Measurements from ENCODE around the gene NTNG1.
"Not testable (repeated sequence)": the region's sequence is repeated elsewhere in the genome, so short reads cannot be mapped to it uniquely, and the experiment has no call there.

The NTNG1 gene

DNA sequence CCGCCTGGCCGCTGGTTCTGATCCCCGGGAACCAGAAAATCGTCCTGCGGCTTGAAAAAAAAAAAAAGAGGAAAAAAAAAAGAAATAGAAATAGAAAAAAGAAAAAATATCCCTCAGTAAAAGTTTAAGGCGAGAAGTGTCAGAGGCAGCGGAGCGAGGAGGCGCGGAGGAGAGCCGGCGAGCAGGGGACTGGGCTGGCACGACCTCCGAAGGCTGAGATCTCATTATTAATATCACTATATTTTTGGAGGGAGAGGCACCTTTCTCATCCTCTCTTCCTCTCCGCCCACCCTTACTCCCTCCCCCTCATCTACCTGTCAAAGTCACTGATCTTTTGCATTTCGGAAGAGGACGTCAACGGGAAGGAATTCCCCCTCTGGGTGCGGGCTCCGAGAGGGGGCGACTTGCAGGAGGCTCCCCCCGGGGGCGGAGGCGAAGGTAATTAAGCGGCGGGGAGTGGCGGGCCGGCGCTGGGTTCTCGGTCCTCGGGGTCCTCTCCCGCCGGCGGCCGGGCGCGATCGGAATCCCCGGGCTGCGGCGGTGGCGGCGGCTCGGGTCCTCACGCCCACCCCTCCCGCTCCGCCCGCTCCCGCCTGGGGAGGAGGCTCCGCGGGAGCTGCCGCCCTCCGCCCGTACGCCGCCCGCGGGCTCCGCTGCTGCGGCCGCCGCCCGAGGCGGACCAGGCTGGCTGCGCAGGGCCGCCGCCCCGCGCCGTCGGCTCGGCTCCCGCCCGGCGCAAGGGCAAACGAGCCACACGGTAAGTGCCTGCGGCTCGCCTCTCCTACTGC, at the start of gene NTNG1:
NTNG1 (plus strand) TSS at position 337 of the 788 bp plus-strand sequence.
- ChIA-PET POLR2A (ENCODE audit: low non-redundant PET) (no interaction called here), CTCF (interaction anchor here (0.5 kb wide), 1 partner anchor 823 kb away, joined by 3 read pairs; no protein-coding TSS in a partner anchor)
- no peak within 1 kb of the TSS for H3K27ac ChIP-seq
- DNase-seq (ENCODE audit: low spot score), result no peak
- TF ChIP-seq, protein P1, sequence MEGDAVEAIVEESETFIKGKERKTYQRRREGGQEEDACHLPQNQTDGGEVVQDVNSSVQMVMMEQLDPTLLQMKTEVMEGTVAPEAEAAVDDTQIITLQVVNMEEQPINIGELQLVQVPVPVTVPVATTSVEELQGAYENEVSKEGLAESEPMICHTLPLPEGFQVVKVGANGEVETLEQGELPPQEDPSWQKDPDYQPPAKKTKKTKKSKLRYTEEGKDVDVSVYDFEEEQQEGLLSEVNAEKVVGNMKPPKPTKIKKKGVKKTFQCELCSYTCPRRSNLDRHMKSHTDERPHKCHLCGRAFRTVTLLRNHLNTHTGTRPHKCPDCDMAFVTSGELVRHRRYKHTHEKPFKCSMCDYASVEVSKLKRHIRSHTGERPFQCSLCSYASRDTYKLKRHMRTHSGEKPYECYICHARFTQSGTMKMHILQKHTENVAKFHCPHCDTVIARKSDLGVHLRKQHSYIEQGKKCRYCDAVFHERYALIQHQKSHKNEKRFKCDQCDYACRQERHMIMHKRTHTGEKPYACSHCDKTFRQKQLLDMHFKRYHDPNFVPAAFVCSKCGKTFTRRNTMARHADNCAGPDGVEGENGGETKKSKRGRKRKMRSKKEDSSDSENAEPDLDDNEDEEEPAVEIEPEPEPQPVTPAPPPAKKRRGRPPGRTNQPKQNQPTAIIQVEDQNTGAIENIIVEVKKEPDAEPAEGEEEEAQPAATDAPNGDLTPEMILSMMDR (conservative IDR thresholded peaks at IDR 0.05; ENCODE audit: low read depth), result no peak

DNA sequence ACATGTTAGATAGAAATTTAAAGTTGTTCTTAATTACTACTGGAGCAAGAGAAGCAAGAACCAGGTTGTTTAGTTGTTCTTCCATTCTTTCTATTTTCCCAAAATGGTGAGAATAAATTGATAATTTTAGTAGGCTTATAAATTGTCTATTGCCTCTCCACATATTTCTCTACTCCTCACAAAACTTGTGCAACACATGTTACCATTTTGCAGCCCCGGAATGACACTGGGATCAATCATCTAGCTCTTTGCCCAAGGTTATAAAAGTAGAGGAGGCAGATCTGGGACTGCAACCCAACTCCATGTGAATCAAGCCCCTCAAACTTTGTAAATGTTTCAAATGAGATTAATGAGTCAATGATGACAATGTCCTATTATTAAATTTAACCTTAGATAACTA, 49.4 kb upstream of the NTNG1 start:
- no peak overlapping the region for H3K27ac ChIP-seq
- CTCF ChIA-PET, result no interaction called here
- POLR2A ChIA-PET (ENCODE audit: low non-redundant PET), result no interaction called here
- TF ChIP-seq, protein P1 (conservative IDR thresholded peaks at IDR 0.05; ENCODE audit: low read depth), result no peak
- DNase-seq (ENCODE audit: low spot score), result no peak

DNA sequence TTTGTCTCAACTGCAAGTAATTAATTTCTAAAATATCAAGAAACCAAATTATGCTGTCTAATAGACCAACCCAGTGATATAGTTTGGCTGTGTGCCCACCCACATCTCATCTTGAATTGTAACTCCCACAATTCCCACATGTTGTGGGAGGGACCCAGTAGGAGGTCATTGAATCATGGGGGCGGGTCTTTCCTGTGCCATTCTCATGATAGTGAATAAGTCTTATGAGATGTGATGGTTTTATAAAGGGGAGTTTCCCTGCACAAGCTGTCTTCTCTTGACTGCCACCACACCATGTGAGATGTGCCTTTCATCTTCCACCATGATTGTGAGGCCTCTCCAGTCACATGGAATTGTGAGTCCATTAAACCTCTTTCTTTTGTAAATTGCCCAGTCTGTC, 47.4 kb upstream of the NTNG1 start:
- POLR2A ChIA-PET (ENCODE audit: low non-redundant PET); DNase-seq (ENCODE audit: low spot score); H3K27ac ChIP-seq; CTCF ChIA-PET: not testable (repeated sequence)

DNA sequence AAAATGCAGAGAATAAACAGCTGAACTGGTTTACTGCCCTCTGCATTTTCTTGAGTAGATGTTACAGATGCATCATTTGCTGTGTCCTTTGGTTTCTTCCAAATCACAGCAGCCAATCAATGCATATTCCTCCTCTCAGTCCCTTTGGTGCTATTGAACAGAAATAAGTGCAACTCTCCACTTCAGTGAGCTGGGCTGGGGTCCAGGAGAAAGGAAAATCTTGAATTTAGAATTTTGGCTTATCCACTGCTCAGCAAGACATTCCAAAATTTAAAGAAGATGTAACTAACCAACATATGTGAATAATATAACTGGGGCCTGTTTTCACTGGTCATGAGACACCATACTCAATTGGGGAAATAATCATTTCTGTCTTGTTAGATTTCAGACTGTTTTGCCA, 45.2 kb upstream of the NTNG1 start:
- TF ChIP-seq, protein P1 (conservative IDR thresholded peaks at IDR 0.05; ENCODE audit: low read depth), result no peak
- ChIA-PET CTCF (interaction anchor here (0.6 kb wide), 2 partner anchors 871 to 1004 kb away, joined by 3 to 5 read pairs; no protein-coding TSS in a partner anchor), POLR2A (ENCODE audit: low non-redundant PET) (no interaction called here)
- no peak overlapping the region for H3K27ac ChIP-seq
- no peak for DNase-seq (ENCODE audit: low spot score)

DNA sequence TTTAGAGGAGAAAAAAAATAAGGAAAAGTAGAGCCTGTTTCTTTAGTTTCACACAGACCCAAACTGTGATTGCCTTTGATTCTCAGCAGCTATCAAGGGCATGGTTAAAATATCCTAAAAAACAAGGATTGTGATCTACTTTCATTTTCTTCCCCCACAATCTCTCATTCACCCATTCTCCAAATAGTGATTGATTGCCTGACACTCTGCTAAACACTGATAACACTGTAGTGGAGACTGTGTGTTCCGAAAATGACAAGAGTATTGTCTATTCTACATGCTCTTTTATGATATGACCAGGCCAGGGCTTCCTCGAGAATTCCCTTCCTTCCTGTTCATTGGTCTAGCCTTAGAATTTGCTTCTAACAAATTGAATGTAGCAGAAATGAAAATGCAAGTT, 44.1 kb upstream of the NTNG1 start:
- POLR2A ChIA-PET (ENCODE audit: low non-redundant PET), result no interaction called here
- CTCF ChIA-PET, result no interaction called here
- no peak for DNase-seq (ENCODE audit: low spot score)
- H3K27ac ChIP-seq, result no peak overlapping the region
- TF ChIP-seq, protein P1 (conservative IDR thresholded peaks at IDR 0.05; ENCODE audit: low read depth), result no peak

DNA sequence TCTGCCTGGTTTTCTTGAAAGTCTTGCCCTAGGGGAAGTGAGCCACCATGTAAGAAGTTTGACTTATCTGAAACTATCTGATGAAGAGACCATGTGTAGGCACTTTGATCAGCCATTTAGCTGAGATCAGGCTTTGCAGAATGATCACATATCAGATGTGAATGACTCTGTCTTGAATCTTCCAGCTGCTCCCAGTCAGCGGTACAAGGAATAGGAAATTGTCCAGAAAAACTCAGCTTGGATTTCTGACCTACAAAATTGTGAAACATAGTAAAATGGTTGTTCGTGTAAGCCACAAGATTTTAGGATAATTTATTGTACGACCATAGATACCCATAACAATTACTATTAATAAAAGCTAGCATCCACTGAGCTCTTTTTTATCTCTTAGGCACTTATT, 41.9 kb upstream of the NTNG1 start:
- CTCF ChIA-PET, result no interaction called here
- POLR2A ChIA-PET (ENCODE audit: low non-redundant PET), result no interaction called here
- DNase-seq (ENCODE audit: low spot score), result no peak
- H3K27ac ChIP-seq, result no peak overlapping the region
- TF ChIP-seq, protein P1 (conservative IDR thresholded peaks at IDR 0.05; ENCODE audit: low read depth), result no peak

DNA sequence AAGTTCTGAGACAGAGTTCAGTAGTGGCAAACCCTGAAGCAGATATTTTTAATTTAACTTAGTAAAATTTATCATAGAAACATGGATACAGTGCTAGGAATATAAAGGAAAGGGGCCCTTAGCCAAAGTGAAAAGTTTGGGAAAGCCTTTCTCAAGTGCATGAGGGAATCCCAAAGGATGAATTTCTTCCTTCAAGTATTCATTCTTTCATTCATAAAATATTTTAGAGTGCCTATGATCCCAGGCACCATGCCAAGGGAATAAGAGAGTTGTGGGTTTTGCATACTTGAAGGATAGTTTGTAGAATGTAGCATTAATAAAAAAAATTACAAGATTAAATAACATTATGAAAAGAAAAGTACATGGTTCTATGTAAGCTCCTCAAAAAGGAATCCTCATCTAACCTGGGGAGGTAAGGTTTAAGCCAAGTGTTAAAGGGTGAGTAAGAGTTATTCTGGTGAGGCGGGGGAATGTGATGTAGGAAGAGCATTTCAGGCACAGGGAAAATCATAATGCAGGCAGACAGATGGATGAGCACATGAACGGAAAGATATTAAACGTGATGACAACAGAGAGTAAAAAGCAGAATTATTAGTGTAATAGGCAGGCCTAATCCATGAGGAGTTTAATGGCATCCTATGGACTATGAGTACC, 40.4 kb upstream of the NTNG1 start:
- TF ChIP-seq, protein P1 (conservative IDR thresholded peaks at IDR 0.05; ENCODE audit: low read depth), result no peak
- CTCF ChIA-PET, result no interaction called here

More for the DNA sequence above, 40.4 kb upstream of the NTNG1 start:
- POLR2A ChIA-PET (ENCODE audit: low non-redundant PET), result no interaction called here
- no peak overlapping the region for H3K27ac ChIP-seq
- DNase-seq (ENCODE audit: low spot score), result no peak
